Thoracic aorta (tissue), 2 donors: ENCODE measurements around the gene ADAMTSL4. TPM values are rescaled to one million over a fixed set of nuclear protein-coding genes. Genes with fewer than 3 reads are reported as not detected.
"Not testable (repeated sequence)": the region's sequence is repeated elsewhere in the genome, so short reads cannot be mapped to it uniquely, and the experiment has no call there.

ENCODE experiments used
- ATAC-seq: fragments of 150-250 bp; one replicate; pipeline ENCODE4 v1.8.0; 2017; ENCODE audit warnings: low read depth; ENCODE audit not compliant: insufficient number of reproducible peaks, low FRiP score
- DNase-seq: peaks from one replicate; pipeline ENCODE4 v3.0.0-alpha.2; 2020; ENCODE audit warnings: low spot score
- H3K27ac ChIP-seq, 2 donors: fragments of 200-600 bp; sonication (generic); 1 replicate in 1 of 2; 2 replicates in 1 of 2; pipeline ENCODE4 v1.5.1; 2016; ENCODE audit warnings: mild to moderate bottlenecking in 2 of 2, moderate library complexity in 2 of 2
- H3K27me3 ChIP-seq: fragments of 200-600 bp; sonication (generic); replicated peaks from 2 replicates; pipeline ENCODE4 v1.6.0; 2016; ENCODE audit warnings: mild to moderate bottlenecking; ENCODE audit not compliant: insufficient read depth
- H3K36me3 ChIP-seq: fragments of 200-600 bp; sonication (generic); one replicate; pipeline ENCODE4 v1.5.1; 2016
- H3K4me1 ChIP-seq, 2 donors: fragments of 200-600 bp; sonication (generic); 1 replicate in 1 of 2; 2 replicates in 1 of 2; pipeline versions ENCODE4 v1.5.1 to v1.6.0; 2016; ENCODE audit warnings: low read depth in 2 of 2, mild to moderate bottlenecking in 1 of 2; ENCODE audit not compliant: control insufficient read depth in 1 of 2
- H3K4me3 ChIP-seq: fragments of 200-600 bp; sonication (generic); 2 replicates; pipeline ENCODE4 v1.5.1; 2016; ENCODE audit warnings: mild to moderate bottlenecking
- H3K9me3 ChIP-seq: fragments of 200-600 bp; sonication (generic); 2 replicates; pipeline ENCODE4 v1.5.1; 2016
- total RNA-seq, 2 donors: library from RNA; depleted of rRNA; stranded (reverse); fragments of >200 nt; gene quantifications; one replicate each; pipeline versions ENCODE4 v1.1.0 to v1.2.3, GENCODE V29; 2016
- TF ChIP-seq, protein P1 (sequence below): fragments of 200-600 bp; sonication (generic); IDR thresholded peaks from one replicate; pipeline ENCODE4 v1.5.1; 2019; ENCODE audit warnings: antibody characterized with exemption

Gene ADAMTSL4
- total RNA-seq, 2 donors from 2014 or later, result 28.4 to 45.1 TPM

DNA sequence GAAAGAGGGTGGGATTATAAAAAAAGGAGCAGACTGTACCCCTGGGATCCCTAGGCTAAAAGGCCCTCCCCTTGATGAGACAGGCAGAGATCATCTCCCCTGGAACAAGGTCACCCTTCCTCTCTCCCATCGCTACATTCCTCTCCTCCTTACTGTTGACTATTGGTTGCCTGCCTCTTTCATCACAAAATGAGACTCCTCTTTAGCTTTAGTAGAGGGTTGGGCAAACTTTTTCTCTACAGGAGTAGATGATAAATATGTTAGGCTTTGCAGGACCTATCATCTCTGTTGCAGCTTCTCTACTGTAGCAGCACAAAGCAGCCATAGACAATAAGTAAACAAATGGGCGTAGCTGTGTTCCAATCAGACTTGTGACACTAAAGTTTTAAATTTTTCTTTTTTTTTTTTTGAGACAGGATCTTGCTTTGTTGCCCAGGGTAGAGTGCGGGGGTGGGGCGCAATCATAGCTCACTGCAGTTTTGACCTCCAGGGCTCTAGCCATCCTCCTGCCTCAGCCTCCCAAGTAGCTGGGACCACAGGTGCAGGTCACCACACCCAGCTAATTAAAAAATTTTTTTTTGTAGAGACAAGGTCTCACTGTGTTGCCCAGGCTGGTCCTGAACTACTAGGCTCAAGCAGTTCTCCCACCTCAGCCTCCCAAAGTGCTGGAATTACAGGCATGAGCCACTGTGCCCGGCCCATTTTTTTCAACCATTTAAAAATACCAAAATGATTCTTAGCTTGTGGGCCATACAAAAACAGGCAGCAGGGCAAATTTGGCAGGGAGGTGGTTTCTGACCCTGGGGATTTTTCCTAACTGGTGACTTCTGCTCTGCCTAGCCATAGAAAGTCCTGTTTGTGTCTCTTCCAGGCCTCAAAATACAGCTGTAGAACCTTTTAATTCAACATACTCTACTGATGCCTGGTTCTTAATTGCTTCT, 15.1 kb downstream of the ADAMTSL4 start:
- H3K27ac ChIP-seq, result peak overlapping the region; percentile 99 to 100
- no peaks in the 10 kb centered on the region for H3K9me3 ChIP-seq
- H3K4me1 ChIP-seq, result peaks cover 73 to 87% of the 10 kb centered on the region in 2 donors
- H3K36me3 ChIP-seq, result no peaks in the 10 kb centered on the region
- DNase-seq (no peak), ATAC-seq (no peak)
- H3K4me3 ChIP-seq, result peak overlapping the region; percentile 71
- H3K27me3 ChIP-seq, result no peaks in the 10 kb centered on the region
- TF ChIP-seq, protein P1, sequence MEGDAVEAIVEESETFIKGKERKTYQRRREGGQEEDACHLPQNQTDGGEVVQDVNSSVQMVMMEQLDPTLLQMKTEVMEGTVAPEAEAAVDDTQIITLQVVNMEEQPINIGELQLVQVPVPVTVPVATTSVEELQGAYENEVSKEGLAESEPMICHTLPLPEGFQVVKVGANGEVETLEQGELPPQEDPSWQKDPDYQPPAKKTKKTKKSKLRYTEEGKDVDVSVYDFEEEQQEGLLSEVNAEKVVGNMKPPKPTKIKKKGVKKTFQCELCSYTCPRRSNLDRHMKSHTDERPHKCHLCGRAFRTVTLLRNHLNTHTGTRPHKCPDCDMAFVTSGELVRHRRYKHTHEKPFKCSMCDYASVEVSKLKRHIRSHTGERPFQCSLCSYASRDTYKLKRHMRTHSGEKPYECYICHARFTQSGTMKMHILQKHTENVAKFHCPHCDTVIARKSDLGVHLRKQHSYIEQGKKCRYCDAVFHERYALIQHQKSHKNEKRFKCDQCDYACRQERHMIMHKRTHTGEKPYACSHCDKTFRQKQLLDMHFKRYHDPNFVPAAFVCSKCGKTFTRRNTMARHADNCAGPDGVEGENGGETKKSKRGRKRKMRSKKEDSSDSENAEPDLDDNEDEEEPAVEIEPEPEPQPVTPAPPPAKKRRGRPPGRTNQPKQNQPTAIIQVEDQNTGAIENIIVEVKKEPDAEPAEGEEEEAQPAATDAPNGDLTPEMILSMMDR, result no peak

DNA sequence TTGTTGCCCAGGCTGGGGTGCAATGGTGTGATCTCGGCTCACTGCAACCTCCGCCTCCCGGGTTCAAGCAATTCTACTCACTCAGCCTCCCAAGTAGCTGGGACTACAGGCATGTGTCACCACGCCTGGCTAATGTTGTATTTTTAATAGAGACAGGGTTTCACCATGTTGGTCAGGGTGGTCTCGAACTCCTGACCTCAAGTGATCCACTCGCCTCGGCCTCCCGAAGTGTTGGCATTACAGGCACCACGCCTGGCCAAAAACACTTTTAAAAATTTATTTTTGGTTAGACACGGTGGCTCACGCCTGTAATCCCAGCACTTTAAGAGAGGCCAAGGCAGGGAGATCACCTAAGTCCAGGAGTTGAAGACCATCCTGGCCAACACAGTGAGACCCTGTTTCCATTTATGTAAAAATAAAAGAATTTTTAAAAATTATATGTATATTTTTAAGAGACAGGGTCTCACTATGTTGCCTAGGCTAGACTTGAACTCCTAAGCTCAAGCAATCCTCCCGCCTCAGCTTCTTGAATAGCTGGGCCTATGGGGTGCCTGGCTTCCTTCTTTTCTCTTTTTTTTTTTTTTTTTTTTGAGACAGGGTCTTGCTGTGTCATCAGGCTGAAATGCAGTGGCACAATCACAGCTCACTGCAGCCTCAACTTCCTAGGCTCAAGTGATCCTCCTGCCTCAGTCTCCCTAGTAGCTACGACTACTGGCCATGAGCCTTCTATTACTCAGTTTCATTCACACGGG, 16.2 kb downstream of the ADAMTSL4 start:
- not testable (repeated sequence) for H3K36me3 ChIP-seq, DNase-seq, ATAC-seq, H3K9me3 ChIP-seq, H3K27me3 ChIP-seq
- Histone ChIP-seq H3K4me3 (peak overlapping the region; percentile 42), H3K4me1 (peaks cover 73 to 87% of the 10 kb centered on the region in 2 donors), H3K27ac (peak overlapping the region; percentile 99 to 100)

- ATAC-seq (no peak), DNase-seq (no peak)
- no peaks in the 10 kb centered on the region for H3K27me3 ChIP-seq
- H3K27ac ChIP-seq, result peak overlapping the region; percentile 99 to 100
- H3K9me3 ChIP-seq, result no peaks in the 10 kb centered on the region
- H3K36me3 ChIP-seq, result peaks cover under 1% of the 10 kb centered on the region
- H3K4me3 ChIP-seq, result peak overlapping the region; percentile 69
- peaks cover 81 to 96% of the 10 kb centered on the region in 2 donors for H3K4me1 ChIP-seq
- TF ChIP-seq, protein P1, result no peak
These were observed 17.6 kb downstream of the ADAMTSL4 start for GRCh38 chr1:150566589-150567340.

DNA sequence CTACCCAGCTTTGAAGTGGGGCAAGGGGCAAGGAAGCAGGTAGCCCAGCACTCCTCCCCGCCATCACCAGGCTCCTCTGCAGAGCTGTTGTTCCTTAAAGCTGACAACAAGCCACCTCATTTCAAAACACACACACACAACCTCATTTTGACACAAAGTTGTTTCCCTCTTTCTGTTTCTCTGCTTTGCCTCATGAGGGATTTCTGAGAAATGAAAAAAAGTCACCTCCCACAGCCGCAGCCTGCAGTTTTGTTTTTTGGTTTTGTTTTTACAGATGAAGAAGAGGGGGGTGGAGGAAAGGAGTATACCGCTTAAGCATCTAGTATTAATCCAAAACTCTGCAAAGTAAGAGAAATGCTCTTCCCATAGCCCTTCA, 18.1 kb downstream of the ADAMTSL4 start:
- peaks cover 85 to 99% of the 10 kb centered on the region in 2 donors for H3K4me1 ChIP-seq

More for the DNA sequence above, 18.1 kb downstream of the ADAMTSL4 start:
- TF ChIP-seq, protein P1, result no peak
- H3K9me3 ChIP-seq, result no peaks in the 10 kb centered on the region
- ATAC-seq, result no peak
- no peaks in the 10 kb centered on the region for H3K27me3 ChIP-seq
- DNase-seq, result no peak
- peaks cover 4% of the 10 kb centered on the region for H3K36me3 ChIP-seq
- peak overlapping the region; percentile 69 for H3K4me3 ChIP-seq
- peak overlapping the region; percentile 99 to 100 for H3K27ac ChIP-seq
